K562 (cell line): ENCODE data around the gene CHRM1. TPM values are rescaled to one million over a fixed set of nuclear protein-coding genes. Genes with fewer than 3 reads are reported as not detected.

Experiments
- ATF2 ChIP-seq: sonication (generic); formaldehyde crosslinking; IDR thresholded peaks from 2 replicates; pipeline ENCODE4 v1.8.1; 2022; ENCODE audit warnings: missing genetic modification reagents
- ATF4 ChIP-seq: fragments of 450-650 bp; formaldehyde crosslinking; IDR thresholded peaks from 2 replicates; pipeline ENCODE4 v1.4.0; 2022; ENCODE audit warnings: mild to moderate bottlenecking, moderate library complexity
- BACH1 ChIP-seq: fragments of 200-800 bp; sonication (Bioruptor generic); IDR thresholded peaks from 2 replicates; pipeline ENCODE4 v1.6.1; 2016; ENCODE audit warnings: missing genetic modification characterization, missing compliant biosample characterization
- DACH1 ChIP-seq: fragments of 450-650 bp; IDR thresholded peaks from 2 replicates; pipeline ENCODE4 v1.6.1; 2018; ENCODE audit not compliant: partially characterized antibody
- DDX20 ChIP-seq: fragments of 450-650 bp; IDR thresholded peaks from 2 replicates; pipeline ENCODE4 v1.6.1; 2016; ENCODE audit warnings: missing genetic modification characterization, low read depth, mild to moderate bottlenecking, missing compliant biosample characterization, moderate library complexity
- E2F1 ChIP-seq: sonication (generic); formaldehyde crosslinking; IDR thresholded peaks from 2 replicates; pipeline ENCODE4 v1.8.1; 2023; ENCODE audit warnings: mild to moderate bottlenecking, missing genetic modification reagents, moderate library complexity
- ETS2 ChIP-seq: IDR thresholded peaks from 2 replicates; pipeline ENCODE4 v1.6.1; 2016; ENCODE audit warnings: borderline replicate concordance, missing genetic modification characterization, mild to moderate bottlenecking, moderate library complexity, missing compliant biosample characterization; ENCODE audit not compliant: poor library complexity, severe bottlenecking
- ETV1 ChIP-seq: fragments of 450-650 bp; conservative IDR thresholded peaks from 2 replicates; pipeline ENCODE4 v1.6.1; 2016; ENCODE audit warnings: missing genetic modification characterization, control low read depth, low read depth, missing compliant biosample characterization
- FOXJ2 ChIP-seq: fragments of 200-800 bp; sonication (Bioruptor generic); IDR thresholded peaks from 2 replicates; pipeline ENCODE4 v1.6.1; 2016; ENCODE audit warnings: missing genetic modification characterization, missing compliant biosample characterization
- HMGN3 ChIP-seq: IDR thresholded peaks from 2 replicates; pipeline ENCODE4 v1.6.1; 2011; ENCODE audit warnings: borderline replicate concordance, low read depth, mild to moderate bottlenecking, mixed read lengths, low read length; ENCODE audit not compliant: insufficient read length; ENCODE audit errors: extremely low read depth
- HNRNPUL1 ChIP-seq: fragments of 200-400 bp; formaldehyde crosslinking; IDR thresholded peaks from 2 replicates; pipeline ENCODE4 v1.6.1; 2017; ENCODE audit warnings: low read length
- JUNB ChIP-seq: fragments of 450-650 bp; formaldehyde crosslinking; conservative IDR thresholded peaks from 2 replicates; pipeline ENCODE4 v1.4.0; 2020; ENCODE audit warnings: mild to moderate bottlenecking
- KAT8 ChIP-seq: fragments of 450-650 bp; IDR thresholded peaks from 2 replicates; pipeline ENCODE4 v1.6.1; 2016; ENCODE audit warnings: low read depth, mild to moderate bottlenecking
- KLF1 ChIP-seq: fragments of 450-650 bp; IDR thresholded peaks from 2 replicates; pipeline ENCODE4 v1.6.1; 2016; ENCODE audit warnings: missing genetic modification characterization, missing compliant biosample characterization
- NRF1 ChIP-seq, 2 experiments: fragments of 450-650 bp; IDR thresholded peaks in 1 of 2; conservative IDR thresholded peaks in 1 of 2; 2 replicates each; pipeline ENCODE4 v1.6.1; 2014; ENCODE audit warnings: mild to moderate bottlenecking in 2 of 2
- PPARD ChIP-seq: fragments of 250-450 bp; sonication (Bioruptor Pico); IDR thresholded peaks from 2 replicates; pipeline ENCODE4 v1.8.0; 2022; ENCODE audit warnings: inconsistent platforms, mild to moderate bottlenecking, moderate library complexity
- TBP ChIP-seq: optimal IDR thresholded peaks from 2 replicates; pipeline ENCODE3; 2011; ENCODE audit warnings: low read depth, low read length, improper control_type of control experiment
- VEZF1 ChIP-seq: fragments of 200-800 bp; sonication (Bioruptor generic); IDR thresholded peaks from 2 replicates; pipeline ENCODE4 v1.6.1; 2017; ENCODE audit warnings: missing genetic modification characterization, missing compliant biosample characterization
- ZNF395 ChIP-seq: fragments of 200-800 bp; sonication (Bioruptor generic); IDR thresholded peaks from 2 replicates; pipeline ENCODE4 v1.6.1; 2017; ENCODE audit warnings: missing genetic modification characterization, missing compliant biosample characterization
- ZNF717 ChIP-seq: fragments of 250-450 bp; sonication (Bioruptor Pico); IDR thresholded peaks from 2 replicates; pipeline ENCODE4 v1.5.0; 2021
- polyA plus RNA-seq, 8 experiments: library from polyadenylated mRNA; depleted of rRNA in 4 of 8; stranded (reverse) in 5 of 8; unstranded in 3 of 8; fragments of >200 nt; fragmentation: Nextera tagmentation in 2 of 8; fragmentation: Illumina TruSeq in 1 of 8; extraction: Ambion mirVana in 2 of 8; extraction: Trizol in 1 of 8; gene quantifications; 2 replicates each; pipeline versions ENCODE4 v1.2.1 to v1.2.3, GENCODE V29; 2011 to 2014; ENCODE audit warnings: inconsistent platforms in 1 of 8, missing spikeins in 1 of 8
- total RNA-seq, 7 experiments: library from RNA; depleted of rRNA in 6 of 7; stranded (reverse); fragments of >200 nt in 6 of 7; fragmentation: Illumina TruSeq in 2 of 7; extraction: Trizol in 2 of 7; gene quantifications; 2 replicates each; pipeline versions ENCODE4 v1.2.1 to v1.2.3, GENCODE V29; 2011 to 2021; ENCODE audit warnings: low replicate concordance in 1 of 7
- TF ChIP-seq, protein P1 (sequence below): fragments of 250-450 bp; sonication (Bioruptor Pico); IDR thresholded peaks from 2 replicates; pipeline ENCODE4 v1.5.0; 2021

Gene CHRM1
- total and polyA plus RNA-seq, 9 of the 15 experiments (the other 6 are each of a cell fraction or from before 2014, with no cell fraction given) = not detected

DNA sequence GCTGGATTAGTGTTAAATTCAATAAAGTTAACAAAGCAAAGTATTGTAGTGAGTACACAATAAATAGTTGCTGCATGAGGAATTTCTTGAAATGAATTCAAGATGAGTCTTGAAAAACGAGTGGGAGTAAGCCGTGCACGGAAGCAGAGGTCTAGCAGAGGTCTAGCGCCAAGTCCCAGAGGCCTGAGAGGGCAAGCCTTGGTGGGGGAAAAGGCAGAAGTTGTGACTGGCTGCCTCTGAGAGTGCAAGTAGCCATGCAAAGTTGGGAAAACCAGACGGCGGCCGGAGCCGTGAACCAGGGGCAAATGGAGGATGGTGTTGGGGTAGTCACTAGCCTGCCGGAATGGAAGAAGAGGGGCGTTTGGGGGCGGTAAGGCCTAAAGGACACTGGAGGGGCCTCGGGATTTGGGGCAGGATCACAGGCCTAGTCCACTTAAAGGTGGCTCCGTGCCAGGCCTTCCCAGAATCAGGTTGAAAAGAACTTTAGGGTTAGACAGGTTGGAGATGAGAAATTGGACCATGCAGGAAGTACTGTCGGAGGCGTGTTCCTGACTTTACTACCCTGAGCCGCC, 40.8 kb downstream of the CHRM1 start (continued):
- TF ChIP-seq ZNF395 (CRISPR knock-in tag) = no peak
- TF ChIP-seq JUNB = no peak
- TF ChIP-seq ETS2 (tag) = no peak
- TF ChIP-seq PPARD = no peak
- no peak for TF ChIP-seq NRF1 (conservative IDR thresholded peaks at IDR 0.05 in 1 of 2, IDR thresholded peaks at IDR 0.05 in 1 of 2)
- peak; percentile 4; the same call in 1 of the 2 replicates for TF ChIP-seq ETV1 (tag)
- TF ChIP-seq DDX20 (tag) = no peak
- no peak for TF ChIP-seq HNRNPUL1
- no peak for TF ChIP-seq HMGN3
- TF ChIP-seq KAT8 = no peak
- no peak for TF ChIP-seq ZNF717 (CRISPR knock-in tag)
- TF ChIP-seq TBP = no peak
- TF ChIP-seq E2F1 (CRISPR knock-in tag) = peak; percentile 43; the same call in 1 of the 2 replicates
- no peak for TF ChIP-seq ATF2
- TF ChIP-seq, protein P1, sequence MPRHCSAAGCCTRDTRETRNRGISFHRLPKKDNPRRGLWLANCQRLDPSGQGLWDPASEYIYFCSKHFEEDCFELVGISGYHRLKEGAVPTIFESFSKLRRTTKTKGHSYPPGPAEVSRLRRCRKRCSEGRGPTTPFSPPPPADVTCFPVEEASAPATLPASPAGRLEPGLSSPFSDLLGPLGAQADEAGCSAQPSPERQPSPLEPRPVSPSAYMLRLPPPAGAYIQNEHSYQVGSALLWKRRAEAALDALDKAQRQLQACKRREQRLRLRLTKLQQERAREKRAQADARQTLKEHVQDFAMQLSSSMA (CRISPR knock-in tag) = no peak
- no peak for TF ChIP-seq FOXJ2
- no peak for TF ChIP-seq VEZF1 (CRISPR knock-in tag)
- no peak for TF ChIP-seq KLF1 (tag)
- TF ChIP-seq DACH1 = no peak
- peak; percentile 26; the same call in 1 of the 2 replicates for TF ChIP-seq BACH1 (tag)
- no peak for TF ChIP-seq ATF4 (CRISPR knock-in tag)
